Measurements from ENCODE around the gene IBSP.

DNA sequence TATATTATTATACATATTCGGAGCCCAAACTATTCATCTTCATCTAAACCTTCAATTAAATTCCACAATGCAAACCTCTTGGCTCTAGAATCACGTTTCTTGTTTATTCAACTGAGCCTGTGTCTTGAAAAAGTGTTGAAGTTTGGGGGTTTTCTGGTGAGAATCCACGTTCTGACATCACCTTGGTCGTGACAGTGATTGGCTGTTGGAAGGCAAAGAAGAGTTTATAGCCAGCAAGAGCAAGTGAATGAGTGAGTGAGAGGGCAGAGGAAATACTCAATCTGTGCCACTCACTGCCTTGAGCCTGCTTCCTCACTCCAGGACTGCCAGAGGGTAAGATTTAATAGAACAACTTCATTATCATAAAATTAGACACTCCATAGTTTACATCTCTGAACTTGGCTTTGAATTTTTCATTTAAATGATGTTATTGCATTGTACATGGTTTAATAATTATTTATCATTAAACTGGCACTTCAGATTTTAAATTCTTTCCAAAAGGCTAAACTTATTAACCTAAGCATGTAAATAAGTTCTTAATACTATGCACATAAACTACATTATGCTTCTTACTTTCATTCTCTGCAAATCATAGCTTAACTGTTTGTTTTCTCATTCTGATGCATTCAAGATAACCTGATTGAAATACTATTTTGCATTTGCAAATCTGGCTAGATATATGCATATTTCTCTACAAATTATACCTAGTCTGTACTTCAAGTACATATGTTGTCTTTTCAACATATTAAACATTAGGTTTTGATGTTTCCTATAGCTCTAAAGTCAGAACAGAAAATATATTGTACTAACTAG is at the start of gene IBSP:
- no peak for TF ChIP-seq POLR2A (IDR thresholded peaks at IDR 0.05)
- TF ChIP-seq, protein P1, sequence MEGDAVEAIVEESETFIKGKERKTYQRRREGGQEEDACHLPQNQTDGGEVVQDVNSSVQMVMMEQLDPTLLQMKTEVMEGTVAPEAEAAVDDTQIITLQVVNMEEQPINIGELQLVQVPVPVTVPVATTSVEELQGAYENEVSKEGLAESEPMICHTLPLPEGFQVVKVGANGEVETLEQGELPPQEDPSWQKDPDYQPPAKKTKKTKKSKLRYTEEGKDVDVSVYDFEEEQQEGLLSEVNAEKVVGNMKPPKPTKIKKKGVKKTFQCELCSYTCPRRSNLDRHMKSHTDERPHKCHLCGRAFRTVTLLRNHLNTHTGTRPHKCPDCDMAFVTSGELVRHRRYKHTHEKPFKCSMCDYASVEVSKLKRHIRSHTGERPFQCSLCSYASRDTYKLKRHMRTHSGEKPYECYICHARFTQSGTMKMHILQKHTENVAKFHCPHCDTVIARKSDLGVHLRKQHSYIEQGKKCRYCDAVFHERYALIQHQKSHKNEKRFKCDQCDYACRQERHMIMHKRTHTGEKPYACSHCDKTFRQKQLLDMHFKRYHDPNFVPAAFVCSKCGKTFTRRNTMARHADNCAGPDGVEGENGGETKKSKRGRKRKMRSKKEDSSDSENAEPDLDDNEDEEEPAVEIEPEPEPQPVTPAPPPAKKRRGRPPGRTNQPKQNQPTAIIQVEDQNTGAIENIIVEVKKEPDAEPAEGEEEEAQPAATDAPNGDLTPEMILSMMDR (IDR thresholded peaks at IDR 0.05), result no peak
- no peak for TF ChIP-seq EP300 (IDR thresholded peaks at IDR 0.05; ENCODE audit: low read depth)
- no peak for TF ChIP-seq POLR2AphosphoS5 (IDR thresholded peaks at IDR 0.05)
